HG02840 (cell line): ENCODE results near the gene CD83.

ENCODE experiments used
- ATAC-seq: cut with Tn5 transposase; IDR thresholded peaks from one replicate; pipeline ENCODE4 v1.9.1; 2021; ENCODE audit warnings: mild to moderate bottlenecking, moderate library complexity, moderate number of reproducible peaks; ENCODE audit not compliant: unreplicated experiment, low FRiP score

Gene CD83

GRCh38 chr6:14091339-14091978, 26.1 kb upstream of the CD83 start:
- no peak for ATAC-seq

- no peak for ATAC-seq
Measured at GRCh38 chr6:14092316-14092715, 25.3 kb upstream of the CD83 start.

- ATAC-seq: no peak
Measured at GRCh38 chr6:14092838-14093789, 24.5 kb upstream of the CD83 start.

- no peak for ATAC-seq
Measured at GRCh38 chr6:14094721-14095120, 22.9 kb upstream of the CD83 start.

- ATAC-seq: peak; percentile 55
Measured at GRCh38 chr6:14095437-14095836, 22.1 kb upstream of the CD83 start.

GRCh38 chr6:14100138-14100537, 17.4 kb upstream of the CD83 start:
- no peak for ATAC-seq

GRCh38 chr6:14100966-14101365, 16.6 kb upstream of the CD83 start:
- no peak for ATAC-seq

GRCh38 chr6:14102383-14102782, 15.2 kb upstream of the CD83 start:
- ATAC-seq: no peak

GRCh38 chr6:14105547-14105946, 12.0 kb upstream of the CD83 start:
- ATAC-seq: no peak

- no peak for ATAC-seq
Measured at GRCh38 chr6:14107000-14107399, 10.6 kb upstream of the CD83 start.

GRCh38 chr6:14107711-14108494, 9.7 kb upstream of the CD83 start:
- ATAC-seq: no peak

- peak; percentile 49 for ATAC-seq
Measured at GRCh38 chr6:14108571-14109410, 8.8 kb upstream of the CD83 start.

GRCh38 chr6:14109411-14109826, 8.2 kb upstream of the CD83 start:
- peak; percentile 16 for ATAC-seq

- peak; percentile 42 for ATAC-seq
Measured at GRCh38 chr6:14110001-14110818, 7.4 kb upstream of the CD83 start.

- no peak for ATAC-seq
Measured at GRCh38 chr6:14113976-14114375, 3.6 kb upstream of the CD83 start.

- ATAC-seq: no peak
Measured at GRCh38 chr6:14118091-14118439, 493 bp downstream of the CD83 start.

- ATAC-seq: no peak
Measured at GRCh38 chr6:14118446-14118845, 874 bp downstream of the CD83 start.

GRCh38 chr6:14119784-14120183, 2.2 kb downstream of the CD83 start:
- ATAC-seq: no peak

GRCh38 chr6:14120546-14120945, 3.0 kb downstream of the CD83 start:
- no peak for ATAC-seq
